ENCODE measurements around the gene SLC25A46.

The SLC25A46 gene

GRCh38 chr5:110753600-110753999 is 14.8 kb downstream of the SLC25A46 start:
- H3K27me3 Mint-ChIP-seq (ENCODE audit: low read depth, poor library complexity), result no peaks in the 10 kb centered on the region
- H3K4me1 Mint-ChIP-seq, result no peaks in the 10 kb centered on the region
- TF ChIP-seq, protein P1, sequence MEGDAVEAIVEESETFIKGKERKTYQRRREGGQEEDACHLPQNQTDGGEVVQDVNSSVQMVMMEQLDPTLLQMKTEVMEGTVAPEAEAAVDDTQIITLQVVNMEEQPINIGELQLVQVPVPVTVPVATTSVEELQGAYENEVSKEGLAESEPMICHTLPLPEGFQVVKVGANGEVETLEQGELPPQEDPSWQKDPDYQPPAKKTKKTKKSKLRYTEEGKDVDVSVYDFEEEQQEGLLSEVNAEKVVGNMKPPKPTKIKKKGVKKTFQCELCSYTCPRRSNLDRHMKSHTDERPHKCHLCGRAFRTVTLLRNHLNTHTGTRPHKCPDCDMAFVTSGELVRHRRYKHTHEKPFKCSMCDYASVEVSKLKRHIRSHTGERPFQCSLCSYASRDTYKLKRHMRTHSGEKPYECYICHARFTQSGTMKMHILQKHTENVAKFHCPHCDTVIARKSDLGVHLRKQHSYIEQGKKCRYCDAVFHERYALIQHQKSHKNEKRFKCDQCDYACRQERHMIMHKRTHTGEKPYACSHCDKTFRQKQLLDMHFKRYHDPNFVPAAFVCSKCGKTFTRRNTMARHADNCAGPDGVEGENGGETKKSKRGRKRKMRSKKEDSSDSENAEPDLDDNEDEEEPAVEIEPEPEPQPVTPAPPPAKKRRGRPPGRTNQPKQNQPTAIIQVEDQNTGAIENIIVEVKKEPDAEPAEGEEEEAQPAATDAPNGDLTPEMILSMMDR (IDR thresholded peaks at IDR 0.05), result no peak
- peaks cover 26% of the 10 kb centered on the region for H3K36me3 Mint-ChIP-seq (ENCODE audit: low read depth)
- H3K4me3 Mint-ChIP-seq, result no peak overlapping the region
- H3K27ac Mint-ChIP-seq, result no peak overlapping the region
- H3K9me3 Mint-ChIP-seq, result no peaks in the 10 kb centered on the region
- no peak for DNase-seq

- Mint-ChIP-seq H3K4me3 (no peak overlapping the region), H3K9me3 (no peaks in the 10 kb centered on the region), H3K27ac (no peak overlapping the region), H3K4me1 (no peaks in the 10 kb centered on the region), H3K27me3 (ENCODE audit: low read depth, poor library complexity) (no peaks in the 10 kb centered on the region), H3K36me3 (ENCODE audit: low read depth) (peaks cover 20% of the 10 kb centered on the region)
- TF ChIP-seq, protein P1 (IDR thresholded peaks at IDR 0.05), result no peak
- DNase-seq, result no peak
Measured at GRCh38 chr5:110754181-110754580, 15.4 kb downstream of the SLC25A46 start.

- H3K4me1 Mint-ChIP-seq, result no peaks in the 10 kb centered on the region
- TF ChIP-seq, protein P1 (IDR thresholded peaks at IDR 0.05), result peak; percentile 66
- no peaks in the 10 kb centered on the region for H3K27me3 Mint-ChIP-seq (ENCODE audit: low read depth, poor library complexity)
- peak; percentile 23 for DNase-seq
- H3K9me3 Mint-ChIP-seq, result no peaks in the 10 kb centered on the region
- no peak overlapping the region for H3K4me3 Mint-ChIP-seq
- peaks cover 4% of the 10 kb centered on the region for H3K36me3 Mint-ChIP-seq (ENCODE audit: low read depth)
- no peak overlapping the region for H3K27ac Mint-ChIP-seq
Measured at GRCh38 chr5:110757118-110757729, 18.4 kb downstream of the SLC25A46 start.

DNA sequence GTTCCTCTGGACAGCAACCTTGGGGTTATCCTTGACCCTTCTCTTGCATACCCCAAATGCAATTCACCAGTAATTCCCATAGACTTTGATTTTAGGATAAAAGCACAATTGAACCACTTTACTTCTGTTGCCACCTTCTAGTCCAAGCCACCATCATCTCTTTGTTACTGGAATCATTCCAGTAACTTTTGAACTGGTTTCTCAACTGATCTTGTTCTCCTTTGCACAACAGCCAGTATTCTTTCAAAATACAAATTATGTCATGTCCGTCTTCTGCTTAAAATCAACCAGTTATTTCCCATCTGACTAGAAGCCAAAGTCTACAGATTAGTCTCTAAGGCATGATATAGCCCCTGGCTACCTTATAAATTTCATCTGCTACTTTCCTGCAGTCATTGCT is 21.4 kb downstream of the SLC25A46 start:
- H3K27me3 Mint-ChIP-seq (ENCODE audit: low read depth, poor library complexity), result peaks cover under 1% of the 10 kb centered on the region
- no peak overlapping the region for H3K27ac Mint-ChIP-seq
- TF ChIP-seq, protein P1 (IDR thresholded peaks at IDR 0.05), result no peak
- H3K4me3 Mint-ChIP-seq, result no peak overlapping the region
- H3K4me1 Mint-ChIP-seq, result no peaks in the 10 kb centered on the region
- DNase-seq, result no peak
- peaks cover 7% of the 10 kb centered on the region for H3K36me3 Mint-ChIP-seq (ENCODE audit: low read depth)
- no peaks in the 10 kb centered on the region for H3K9me3 Mint-ChIP-seq

GRCh38 chr5:110768138-110768860 is 29.5 kb downstream of the SLC25A46 start:
- Mint-ChIP-seq H3K27me3 (ENCODE audit: low read depth, poor library complexity) (peaks cover 15% of the 10 kb centered on the region), H3K4me1 (no peaks in the 10 kb centered on the region), H3K36me3 (ENCODE audit: low read depth) (no peaks in the 10 kb centered on the region), H3K9me3 (no peaks in the 10 kb centered on the region), H3K27ac (no peak overlapping the region), H3K4me3 (no peak overlapping the region)
- no peak for DNase-seq
- TF ChIP-seq, protein P1 (IDR thresholded peaks at IDR 0.05), result no peak
